HG03520 (cell line): ENCODE measurements around the gene ZNF334.

Source experiments
- ATAC-seq: cut with Tn5 transposase; IDR thresholded peaks from one replicate; pipeline ENCODE4 v1.9.1; 2021; ENCODE audit warnings: mild to moderate bottlenecking, moderate library complexity; ENCODE audit not compliant: unreplicated experiment

The ZNF334 gene

GRCh38 chr20:46488451-46488850 lies 24.9 kb downstream of the ZNF334 start:
- ATAC-seq = no peak

DNA sequence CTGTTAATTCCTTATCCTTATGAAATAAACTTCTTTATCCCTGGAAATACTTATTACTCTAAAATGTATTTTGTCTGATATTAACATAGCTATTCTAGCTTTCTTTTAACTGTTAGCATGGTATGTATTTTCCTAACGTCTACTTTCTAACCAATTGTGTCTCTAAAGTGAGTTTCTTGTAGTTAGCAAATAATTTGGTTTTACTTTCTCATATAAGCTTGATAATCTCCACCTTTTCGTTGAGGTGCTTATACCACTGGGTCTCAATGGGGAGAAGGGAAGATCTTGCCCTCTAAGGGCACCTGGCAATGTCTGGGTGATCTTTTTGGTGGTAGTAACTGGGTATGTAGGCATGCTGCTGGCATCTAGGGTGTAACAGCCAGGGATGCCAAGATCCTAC lies 25.7 kb downstream of the ZNF334 start:
- ATAC-seq = no peak

GRCh38 chr20:46485431-46485830 lies 27.9 kb downstream of the ZNF334 start:
- no peak for ATAC-seq

DNA sequence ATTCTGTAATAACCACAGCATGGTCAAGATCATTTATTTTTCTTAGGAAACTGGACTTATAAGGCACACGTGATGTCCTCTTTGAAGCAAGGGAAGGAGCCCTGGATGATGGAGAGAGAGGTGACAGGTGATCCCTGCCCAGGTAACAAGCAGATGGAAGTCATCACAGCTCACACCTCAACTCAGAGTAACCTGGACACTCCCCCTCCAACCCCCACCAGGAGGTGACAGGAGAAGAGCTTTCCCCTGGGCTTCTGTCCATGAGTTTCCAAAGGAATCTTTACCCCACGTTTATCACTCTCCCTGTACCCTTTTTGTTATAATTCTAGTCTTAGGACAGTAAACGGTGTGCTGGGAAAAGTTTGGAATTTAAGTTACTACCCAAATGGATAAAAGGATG lies 28.4 kb downstream of the ZNF334 start:
- ATAC-seq = no peak

DNA sequence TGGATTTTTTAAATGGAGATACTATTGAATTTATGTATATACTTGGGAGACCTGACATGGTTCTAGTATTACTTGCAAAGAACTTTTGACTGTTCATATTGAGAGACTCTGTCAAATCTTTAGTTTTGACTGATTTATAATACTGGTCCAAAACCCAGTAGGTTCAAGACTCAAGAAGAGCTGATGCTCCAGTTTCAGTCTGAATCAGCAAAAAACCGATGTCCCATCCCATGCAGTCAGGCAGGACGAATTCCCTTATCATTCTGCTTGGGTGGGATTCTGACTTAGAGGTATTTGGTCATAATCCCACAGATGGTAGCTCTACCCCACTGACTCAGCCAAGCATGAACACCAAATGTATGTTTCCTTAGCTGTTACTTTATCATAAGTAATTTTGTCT lies 29.5 kb downstream of the ZNF334 start:
- ATAC-seq = no peak

DNA sequence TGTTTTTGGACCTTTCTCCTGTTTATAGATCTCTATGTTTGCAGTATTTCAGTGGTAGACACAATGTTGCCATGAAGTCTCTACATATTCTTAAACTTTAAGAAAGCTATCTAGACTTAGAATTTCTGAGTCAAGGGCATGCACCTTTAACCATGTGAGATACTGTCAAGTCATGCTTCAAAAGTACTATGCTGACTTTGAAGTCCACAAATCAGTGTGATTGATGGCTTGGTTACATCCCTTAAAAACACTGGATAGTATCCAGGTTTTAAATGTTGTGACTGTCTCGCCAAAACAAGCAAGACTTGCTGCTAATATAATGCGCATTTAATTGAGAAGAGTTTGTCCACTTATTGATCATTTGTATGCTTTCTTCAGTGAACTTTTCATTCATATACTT lies 30.5 kb downstream of the ZNF334 start:
- no peak for ATAC-seq

GRCh38 chr20:46477640-46478039 lies 35.7 kb downstream of the ZNF334 start:
- ATAC-seq = no peak

- ATAC-seq = no peak
Measured at GRCh38 chr20:46477225-46477624, 36.1 kb downstream of the ZNF334 start.

DNA sequence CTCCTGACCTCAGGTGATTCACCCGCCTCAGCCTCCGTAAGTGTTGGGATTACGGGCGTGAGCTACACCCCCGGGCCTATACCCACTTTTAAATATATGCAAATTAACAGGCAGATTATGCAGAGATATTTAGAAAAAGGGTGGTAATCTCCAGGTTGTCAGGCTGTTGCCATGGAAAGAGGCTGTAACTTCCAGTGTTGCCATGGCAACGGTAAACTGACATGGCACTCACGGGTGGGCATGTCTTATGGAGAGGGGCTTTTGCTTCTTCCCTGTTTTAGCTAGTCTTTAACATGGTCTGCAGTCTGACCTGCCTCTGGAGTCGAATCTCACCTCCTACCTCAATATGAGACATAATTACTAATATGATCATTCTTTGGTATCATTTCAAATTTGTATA lies 44.9 kb downstream of the ZNF334 start:
- no peak for ATAC-seq

DNA sequence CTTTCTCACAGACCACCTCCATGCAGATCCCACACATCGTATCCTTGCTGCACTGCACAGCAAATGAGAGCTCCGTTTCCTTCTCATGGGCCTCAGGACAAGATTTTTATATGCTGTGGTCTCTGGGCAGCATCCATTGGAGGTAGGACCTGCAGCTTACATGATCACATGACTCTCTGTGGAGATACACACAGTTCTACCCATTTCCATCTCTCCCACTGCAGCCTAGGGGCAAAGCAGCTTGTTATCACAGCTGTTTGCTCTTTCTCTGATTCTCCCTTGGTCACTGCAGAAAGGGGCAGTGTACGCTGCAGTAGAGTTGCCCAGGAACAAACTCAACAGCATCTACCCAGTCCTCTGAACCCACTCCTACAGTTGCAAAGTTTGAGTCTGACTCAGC lies 48.9 kb downstream of the ZNF334 start:
- no peak for ATAC-seq

- no peak for ATAC-seq
Measured at GRCh38 chr20:46463852-46464251, 49.5 kb downstream of the ZNF334 start.

DNA sequence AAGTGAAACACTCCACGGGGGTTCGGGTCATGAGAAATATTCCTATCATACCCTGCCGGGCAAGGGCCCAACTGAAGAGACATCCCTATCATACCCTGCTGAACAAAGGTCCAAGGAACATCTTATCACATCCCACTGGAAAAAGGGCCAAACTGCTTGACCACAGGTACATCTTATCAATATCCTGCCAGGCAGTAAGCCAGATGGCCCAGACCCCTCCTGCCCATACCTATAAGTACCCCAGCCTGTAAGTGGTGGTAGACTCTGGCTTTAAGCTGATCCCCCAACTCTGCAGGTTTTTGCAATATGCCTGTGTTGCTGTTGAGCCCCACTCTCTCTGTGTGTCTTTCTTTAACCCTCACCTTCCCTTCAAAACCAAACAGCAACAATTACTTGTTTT lies 51.6 kb downstream of the ZNF334 start:
- no peak for ATAC-seq

DNA sequence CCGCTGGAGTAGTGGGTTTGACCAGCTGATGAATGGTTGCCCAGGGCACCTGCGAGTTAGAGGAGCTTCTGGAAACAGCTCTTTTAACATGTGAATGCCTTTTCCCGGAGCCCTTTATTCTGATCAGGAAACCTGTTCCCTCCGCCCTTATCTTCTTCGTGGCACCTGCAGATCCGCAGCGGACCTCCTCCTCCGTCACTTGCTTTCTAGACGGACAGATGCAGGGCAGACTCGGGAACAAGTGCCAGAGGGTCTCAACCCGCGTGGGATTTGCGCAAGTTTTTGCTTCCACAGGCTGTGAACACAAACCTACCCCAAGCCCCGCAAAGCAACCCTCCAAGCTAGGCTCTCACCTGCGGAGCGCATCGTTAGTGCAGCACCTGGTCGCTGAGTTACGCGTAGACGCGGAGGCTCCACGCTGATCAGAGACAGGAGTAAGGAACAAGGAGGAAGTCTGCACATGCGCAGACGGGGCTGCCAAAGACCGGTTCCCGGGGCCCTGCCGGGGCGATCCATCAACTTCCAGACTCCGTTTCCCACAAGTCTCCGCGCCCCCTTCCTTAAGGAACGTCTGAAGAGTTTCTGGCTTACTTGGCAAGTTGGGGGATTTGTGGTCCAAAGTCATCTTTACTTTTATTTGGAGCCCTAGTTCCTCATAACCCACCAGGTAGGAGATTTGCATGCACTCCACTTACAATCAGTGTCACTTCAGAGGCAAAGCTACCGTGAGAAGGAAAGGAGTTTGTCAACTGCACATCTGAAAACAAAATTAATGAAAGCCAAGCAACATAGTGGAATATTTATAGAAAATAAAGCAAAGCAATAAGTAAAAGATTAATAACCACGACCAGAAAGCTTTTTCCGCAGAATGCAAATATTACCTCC lies 54.3 kb downstream of the ZNF334 start:
- no peak for ATAC-seq

GRCh38 chr20:46456255-46457028 lies 56.9 kb downstream of the ZNF334 start:
- no peak for ATAC-seq

- no peak for ATAC-seq
Measured at GRCh38 chr20:46455729-46456128, 57.6 kb downstream of the ZNF334 start.
